Prostate gland (tissue), 2 donors: Measurements from ENCODE around the gene CES4A.
"Not testable (repeated sequence)": the region's sequence is repeated elsewhere in the genome, so short reads cannot be mapped to it uniquely, and the experiment has no call there.

Source experiments
- CTCF ChIP-seq, 4 experiments: fragments of 200-600 bp in 2 of 4; fragments of 450-650 bp in 2 of 4; sonication (generic) in 2 of 4; IDR thresholded peaks; 1 replicate in 3 of 4; 2 replicates in 1 of 4; pipeline ENCODE4 v1.5.1; 2016 to 2019; ENCODE audit warnings: antibody characterized with exemption in 4 of 4, mild to moderate bottlenecking in 2 of 4, moderate library complexity in 2 of 4
- POLR2A ChIP-seq: fragments of 450-650 bp; IDR thresholded peaks from one replicate; pipeline ENCODE4 v1.6.1; 2016; ENCODE audit warnings: antibody characterized with exemption, mild to moderate bottlenecking
- POLR2AphosphoS5 ChIP-seq: sonication (generic); formaldehyde crosslinking; IDR thresholded peaks from one replicate; pipeline ENCODE4 v1.6.1; 2017; ENCODE audit warnings: antibody characterized with exemption

DNA sequence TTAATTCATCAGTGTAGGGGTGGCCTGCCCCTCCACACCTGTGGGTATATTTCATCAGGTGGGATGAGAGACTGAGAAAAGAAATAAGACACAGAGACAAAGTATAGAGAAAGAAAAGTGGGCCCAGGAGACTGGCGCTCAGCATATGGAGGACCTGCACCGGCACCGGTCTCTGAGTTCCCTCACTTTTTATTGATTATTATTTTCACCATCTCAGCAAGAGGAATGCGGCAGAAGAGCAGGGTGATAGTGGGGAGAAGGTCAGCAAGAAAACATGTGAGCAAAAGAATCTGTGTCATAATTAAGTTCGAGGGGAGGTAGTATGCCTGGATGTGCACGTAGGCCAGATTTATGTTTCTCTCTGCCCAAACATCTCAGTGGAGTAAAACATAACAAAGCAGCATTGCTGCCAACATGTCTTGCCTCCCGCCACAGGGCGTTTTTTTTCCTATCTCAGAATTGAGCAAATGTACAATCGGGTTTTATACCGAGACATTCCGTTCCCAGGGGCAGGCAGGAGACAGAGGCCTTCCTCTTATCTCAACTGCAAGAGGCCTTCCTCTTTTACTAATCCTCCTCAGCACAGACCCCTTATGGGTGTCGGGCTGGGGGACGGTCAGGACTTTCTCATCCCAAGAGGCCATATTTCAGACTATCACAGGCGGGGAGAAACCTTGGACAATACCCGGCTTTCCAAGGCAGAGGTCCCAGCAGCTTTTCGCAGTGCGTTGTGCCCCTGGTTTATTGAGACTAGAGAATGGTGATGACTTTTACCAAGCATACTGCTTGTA lies 32.8 kb upstream of the CES4A start:
- TF ChIP-seq CTCF (IDR thresholded peaks at IDR 0.05); POLR2A; POLR2AphosphoS5: not testable (repeated sequence)
